Measurements from ENCODE around the gene IZUMO1.

IZUMO1 gene

DNA sequence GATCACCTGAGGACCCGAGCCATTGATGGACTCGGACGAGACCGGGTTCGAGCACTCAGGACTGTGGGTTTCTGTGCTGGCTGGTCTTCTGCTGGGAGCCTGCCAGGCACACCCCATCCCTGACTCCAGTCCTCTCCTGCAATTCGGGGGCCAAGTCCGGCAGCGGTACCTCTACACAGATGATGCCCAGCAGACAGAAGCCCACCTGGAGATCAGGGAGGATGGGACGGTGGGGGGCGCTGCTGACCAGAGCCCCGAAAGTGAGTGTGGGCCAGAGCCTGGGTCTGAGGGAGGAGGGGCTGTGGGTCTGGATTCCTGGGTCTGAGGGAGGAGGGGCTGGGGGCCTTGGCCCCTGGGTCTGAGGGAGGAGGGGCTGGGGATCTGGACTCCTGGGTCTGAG is 9.5 kb upstream of the IZUMO1 start:
- Histone ChIP-seq H2AFZ (ENCODE audit: low read depth) (no peak overlapping the region), H3K36me3 (ENCODE audit: insufficient read depth) (no peaks in the 10 kb centered on the region), H3K27ac (no peak overlapping the region), H3K4me2 (no peak overlapping the region), H4K20me1 (ENCODE audit: insufficient read depth) (no peaks in the 10 kb centered on the region), H3K4me3 (IDR thresholded peaks at IDR 0.05; ENCODE audit: insufficient read depth, low read depth, low read length) (no peak overlapping the region), H3K27me3 (ENCODE audit: insufficient read depth, low read depth) (peaks cover 53% of the 10 kb centered on the region), H3K4me1 (ENCODE audit: low read depth, poor library complexity, severe bottlenecking) (peaks cover 14% of the 10 kb centered on the region), H3K79me2 (ENCODE audit: insufficient read depth, low read depth) (no peaks in the 10 kb centered on the region), H3K9ac (no peak overlapping the region)
- TF ChIP-seq, protein P1, sequence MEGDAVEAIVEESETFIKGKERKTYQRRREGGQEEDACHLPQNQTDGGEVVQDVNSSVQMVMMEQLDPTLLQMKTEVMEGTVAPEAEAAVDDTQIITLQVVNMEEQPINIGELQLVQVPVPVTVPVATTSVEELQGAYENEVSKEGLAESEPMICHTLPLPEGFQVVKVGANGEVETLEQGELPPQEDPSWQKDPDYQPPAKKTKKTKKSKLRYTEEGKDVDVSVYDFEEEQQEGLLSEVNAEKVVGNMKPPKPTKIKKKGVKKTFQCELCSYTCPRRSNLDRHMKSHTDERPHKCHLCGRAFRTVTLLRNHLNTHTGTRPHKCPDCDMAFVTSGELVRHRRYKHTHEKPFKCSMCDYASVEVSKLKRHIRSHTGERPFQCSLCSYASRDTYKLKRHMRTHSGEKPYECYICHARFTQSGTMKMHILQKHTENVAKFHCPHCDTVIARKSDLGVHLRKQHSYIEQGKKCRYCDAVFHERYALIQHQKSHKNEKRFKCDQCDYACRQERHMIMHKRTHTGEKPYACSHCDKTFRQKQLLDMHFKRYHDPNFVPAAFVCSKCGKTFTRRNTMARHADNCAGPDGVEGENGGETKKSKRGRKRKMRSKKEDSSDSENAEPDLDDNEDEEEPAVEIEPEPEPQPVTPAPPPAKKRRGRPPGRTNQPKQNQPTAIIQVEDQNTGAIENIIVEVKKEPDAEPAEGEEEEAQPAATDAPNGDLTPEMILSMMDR (conservative IDR thresholded peaks at IDR 0.05; ENCODE audit: low read depth, low read length) = no peak

DNA sequence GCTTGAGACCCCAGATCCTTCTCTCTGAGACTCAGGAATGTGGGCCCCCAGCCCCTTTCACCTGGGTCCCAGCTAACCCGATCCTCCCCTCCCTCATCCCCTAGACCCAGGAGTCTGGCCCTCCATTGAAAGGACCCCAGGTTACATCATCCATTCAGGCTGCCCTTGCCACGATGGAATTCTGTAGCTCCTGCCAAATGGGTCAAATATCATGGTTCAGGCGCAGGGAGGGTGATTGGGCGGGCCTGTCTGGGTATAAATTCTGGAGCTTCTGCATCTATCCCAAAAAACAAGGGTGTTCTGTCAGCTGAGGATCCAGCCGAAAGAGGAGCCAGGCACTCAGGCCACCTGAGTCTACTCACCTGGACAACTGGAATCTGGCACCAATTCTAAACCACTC is 9.1 kb upstream of the IZUMO1 start:
- Histone ChIP-seq H3K9ac (no peak overlapping the region), H3K36me3 (ENCODE audit: insufficient read depth) (no peaks in the 10 kb centered on the region), H3K27me3 (ENCODE audit: insufficient read depth, low read depth) (peaks cover 51% of the 10 kb centered on the region), H3K79me2 (ENCODE audit: insufficient read depth, low read depth) (no peaks in the 10 kb centered on the region), H3K4me2 (no peak overlapping the region), H4K20me1 (ENCODE audit: insufficient read depth) (no peaks in the 10 kb centered on the region), H3K4me1 (ENCODE audit: low read depth, poor library complexity, severe bottlenecking) (peaks cover 14% of the 10 kb centered on the region), H3K27ac (no peak overlapping the region), H3K4me3 (IDR thresholded peaks at IDR 0.05; ENCODE audit: insufficient read depth, low read depth, low read length) (no peak overlapping the region), H2AFZ (ENCODE audit: low read depth) (no peak overlapping the region)
- TF ChIP-seq, protein P1 (conservative IDR thresholded peaks at IDR 0.05; ENCODE audit: low read depth, low read length) = no peak

DNA sequence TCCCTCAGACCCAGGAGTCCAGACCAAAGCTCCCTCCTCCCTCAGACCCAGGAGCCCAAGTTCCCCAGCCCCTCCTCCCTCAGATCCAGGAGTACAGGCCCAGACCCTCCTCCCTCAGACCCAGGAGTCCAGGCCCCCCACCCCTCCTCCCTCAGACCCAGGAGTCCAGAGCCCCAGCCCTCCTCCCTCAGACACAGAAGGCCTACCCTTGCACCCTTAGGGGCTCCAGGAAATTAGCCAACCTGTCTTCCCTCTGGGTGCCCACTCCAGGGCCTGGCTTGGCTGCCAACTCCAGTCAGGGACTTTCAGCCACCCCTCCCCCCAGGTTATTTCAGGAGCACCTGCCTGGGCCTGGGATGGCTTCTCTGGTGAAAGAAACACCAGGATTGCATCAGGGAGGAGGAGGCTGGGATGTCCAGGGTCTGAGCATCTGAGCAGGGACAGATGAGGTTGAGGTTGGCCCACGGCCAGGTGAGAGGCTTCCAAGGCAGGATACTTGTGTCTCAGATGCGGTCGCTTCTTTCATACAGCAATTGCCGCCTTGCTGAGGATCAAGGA is 8.5 kb upstream of the IZUMO1 start, which contains the start of gene FGF21:
TSS of gene FGF21 (plus strand) at position 441 of the 558 bp plus-strand sequence. CDS start 713 bp downstream, outside the sequence.
- H2AFZ ChIP-seq (ENCODE audit: low read depth) = no peak within 1 kb of the TSS
- no peaks in the 10 kb centered on the region for H3K36me3 ChIP-seq (ENCODE audit: insufficient read depth)
- TF ChIP-seq, protein P1 (conservative IDR thresholded peaks at IDR 0.05; ENCODE audit: low read depth, low read length) = no peak
- H3K27ac ChIP-seq = no peak within 1 kb of the TSS
- no peak within 1 kb of the TSS for H3K4me3 ChIP-seq (IDR thresholded peaks at IDR 0.05; ENCODE audit: insufficient read depth, low read depth, low read length)
- peaks cover 49% of the 10 kb centered on the region for H3K27me3 ChIP-seq (ENCODE audit: insufficient read depth, low read depth)
- H3K4me1 ChIP-seq (ENCODE audit: low read depth, poor library complexity, severe bottlenecking) = peaks cover 14% of the 10 kb centered on the region
- H3K79me2 ChIP-seq (ENCODE audit: insufficient read depth, low read depth) = no peaks in the 10 kb centered on the region
- H4K20me1 ChIP-seq (ENCODE audit: insufficient read depth) = no peaks in the 10 kb centered on the region
- no peak within 1 kb of the TSS for H3K4me2 ChIP-seq
- H3K9ac ChIP-seq = no peak within 1 kb of the TSS

DNA sequence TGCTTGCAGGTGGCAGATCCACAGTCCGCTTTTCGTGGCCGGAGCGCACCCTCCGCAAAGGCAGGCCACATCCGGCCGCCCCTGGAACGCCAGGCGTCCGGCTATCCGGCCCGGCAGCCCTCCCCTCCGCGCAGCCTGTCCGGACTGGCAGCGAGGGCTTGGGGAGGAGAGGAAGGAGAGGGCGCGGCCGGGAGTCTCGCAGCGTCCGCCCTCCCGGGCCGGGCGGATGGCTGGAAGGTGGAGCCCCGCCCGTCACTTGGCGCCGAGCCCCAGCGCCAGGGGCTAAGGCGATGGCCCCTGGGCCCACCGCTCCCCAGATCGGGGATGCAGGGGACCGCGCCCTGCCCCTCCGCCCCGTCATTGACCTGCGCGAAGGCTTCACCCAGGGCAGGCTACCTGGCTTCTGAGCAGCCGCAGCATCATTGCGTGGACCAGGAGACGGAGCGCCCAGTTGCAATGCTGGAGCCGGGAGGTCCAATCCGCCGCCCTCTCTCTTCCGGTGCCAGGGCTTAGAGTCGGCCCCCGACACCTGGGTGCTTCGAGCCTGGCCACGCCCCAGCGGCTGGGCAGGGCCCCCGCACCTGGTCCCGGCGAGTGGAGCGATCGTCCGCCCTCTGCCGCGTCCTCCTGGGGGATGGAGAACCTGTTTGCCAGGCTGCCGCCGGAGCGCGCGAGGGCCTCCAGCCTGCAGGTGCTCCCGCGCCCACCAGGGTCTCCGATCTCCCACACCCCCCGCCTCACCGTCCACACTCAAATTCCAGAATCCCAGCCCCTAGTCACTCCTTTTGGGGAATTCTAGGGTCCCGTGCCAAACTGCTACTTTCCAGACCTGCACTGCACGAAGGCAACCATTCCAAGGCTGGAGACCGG is 6.0 kb upstream of the IZUMO1 start, which contains the start of gene FUT1:
TSS of gene FUT1 (minus strand) at position 146 of the 870 bp plus-strand sequence. CDS start 1,360 bp downstream, outside the sequence.
- H3K4me2 ChIP-seq = peak within 1 kb of the TSS; percentile 66
- TF ChIP-seq, protein P1 (conservative IDR thresholded peaks at IDR 0.05; ENCODE audit: low read depth, low read length) = no peak
- no peak within 1 kb of the TSS for H3K4me3 ChIP-seq (IDR thresholded peaks at IDR 0.05; ENCODE audit: insufficient read depth, low read depth, low read length)
- peaks cover 14% of the 10 kb centered on the region for H3K4me1 ChIP-seq (ENCODE audit: low read depth, poor library complexity, severe bottlenecking)
- peaks cover 54% of the 10 kb centered on the region for H3K27me3 ChIP-seq (ENCODE audit: insufficient read depth, low read depth)
- peak within 1 kb of the TSS; percentile 73 for H2AFZ ChIP-seq (ENCODE audit: low read depth)
- no peaks in the 10 kb centered on the region for H4K20me1 ChIP-seq (ENCODE audit: insufficient read depth)
- no peaks in the 10 kb centered on the region for H3K79me2 ChIP-seq (ENCODE audit: insufficient read depth, low read depth)
- no peak within 1 kb of the TSS for H3K27ac ChIP-seq
- no peak within 1 kb of the TSS; the same call in 1 of the 2 replicates for H3K9ac ChIP-seq
- H3K36me3 ChIP-seq (ENCODE audit: insufficient read depth) = no peaks in the 10 kb centered on the region

All from KMS-11 (cell line).